Measurements from ENCODE around the gene DNAH7.

DNA sequence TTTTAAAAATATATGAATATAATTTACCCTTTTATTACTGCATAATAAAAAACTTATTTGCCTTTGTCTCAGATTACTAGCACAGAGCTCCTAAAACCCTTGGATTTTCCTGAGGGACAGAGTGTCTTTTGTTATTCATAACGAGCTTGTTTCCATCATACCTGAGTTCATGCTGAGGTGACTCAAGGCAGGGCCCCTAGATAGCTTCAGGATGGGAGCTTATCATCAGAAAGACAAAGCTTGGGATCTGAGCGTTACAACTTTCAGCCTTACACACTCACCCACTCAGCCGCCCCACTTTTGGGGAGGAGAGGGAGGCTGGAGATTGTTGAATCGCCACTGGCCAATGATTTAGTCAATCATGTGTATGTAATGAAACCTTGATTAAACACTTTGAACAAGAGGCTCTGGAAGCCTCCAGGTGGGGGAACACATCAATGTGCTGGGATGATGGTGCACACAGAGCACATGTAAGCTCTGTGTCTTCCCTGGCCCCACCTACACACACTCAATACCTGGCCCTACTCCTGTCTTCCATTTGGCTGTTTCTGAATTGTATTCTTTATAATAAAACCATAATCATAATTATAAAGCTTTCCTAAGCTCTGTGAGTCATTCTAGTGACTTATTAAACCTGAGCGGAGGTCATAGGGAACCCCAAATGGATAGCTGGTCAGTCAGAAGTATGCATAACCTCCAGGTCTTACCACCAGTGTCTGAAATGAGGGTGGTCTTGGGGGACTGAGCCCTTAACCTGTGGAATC is 28.5 kb upstream of the DNAH7 start:
- TF ChIP-seq POLR2AphosphoS5 (IDR thresholded peaks at IDR 0.05; ENCODE audit: borderline replicate concordance, low read depth, low read length) (no peak), EZH2 (IDR thresholded peaks at IDR 0.05) (no peak)
